HCT116 (cell line): ENCODE measurements around the gene RHOB.

Source experiments
- CEBPB ChIP-seq: IDR thresholded peaks from 2 replicates; pipeline ENCODE4 v1.6.1; 2012; ENCODE audit warnings: low read depth
- EGR1 ChIP-seq: IDR thresholded peaks from 2 replicates; pipeline ENCODE4 v1.6.1; 2012; ENCODE audit warnings: low read depth
- EZH2phosphoT487 ChIP-seq: fragments of 200-600 bp; IDR thresholded peaks from 2 replicates; pipeline ENCODE4 v1.6.1; 2018; ENCODE audit warnings: antibody characterized with exemption, borderline replicate concordance
- FOSL1 ChIP-seq: IDR thresholded peaks from 2 replicates; pipeline ENCODE4 v1.6.1; 2012; ENCODE audit warnings: low read depth
- POLR2A ChIP-seq: IDR thresholded peaks from 2 replicates; pipeline ENCODE4 v1.7.0; 2011; ENCODE audit warnings: borderline replicate concordance; ENCODE audit not compliant: insufficient read depth, insufficient read length; ENCODE audit errors: extremely low read depth
- POLR2AphosphoS5 ChIP-seq: IDR thresholded peaks from 2 replicates; pipeline ENCODE4 v1.6.1; 2011; ENCODE audit warnings: mild to moderate bottlenecking, low read depth, low read length, moderate library complexity
- RAD21 ChIP-seq: IDR thresholded peaks from 2 replicates; pipeline ENCODE4 v1.6.1; 2012; ENCODE audit warnings: low read depth, mild to moderate bottlenecking
- TF ChIP-seq, protein P1 (sequence below), 3 experiments: fragments of 200-600 bp in 1 of 3; sonication (generic) in 1 of 3; IDR thresholded peaks in 2 of 3; conservative IDR thresholded peaks in 1 of 3; 2 replicates each; pipeline ENCODE4 v1.5.1; 2012 to 2017; ENCODE audit warnings: low read depth in 2 of 3, low read length in 2 of 3, antibody characterized with exemption in 1 of 3, borderline replicate concordance in 1 of 3, control low read depth in 1 of 3, mild to moderate bottlenecking in 1 of 3, mixed read lengths in 1 of 3, mixed run types in 1 of 3, moderate library complexity in 1 of 3; ENCODE audit not compliant: insufficient read depth in 1 of 3
- TF ChIP-seq, protein P2 (sequence below): IDR thresholded peaks from 2 replicates; pipeline ENCODE4 v1.6.1; 2012; ENCODE audit warnings: low read depth

DNA sequence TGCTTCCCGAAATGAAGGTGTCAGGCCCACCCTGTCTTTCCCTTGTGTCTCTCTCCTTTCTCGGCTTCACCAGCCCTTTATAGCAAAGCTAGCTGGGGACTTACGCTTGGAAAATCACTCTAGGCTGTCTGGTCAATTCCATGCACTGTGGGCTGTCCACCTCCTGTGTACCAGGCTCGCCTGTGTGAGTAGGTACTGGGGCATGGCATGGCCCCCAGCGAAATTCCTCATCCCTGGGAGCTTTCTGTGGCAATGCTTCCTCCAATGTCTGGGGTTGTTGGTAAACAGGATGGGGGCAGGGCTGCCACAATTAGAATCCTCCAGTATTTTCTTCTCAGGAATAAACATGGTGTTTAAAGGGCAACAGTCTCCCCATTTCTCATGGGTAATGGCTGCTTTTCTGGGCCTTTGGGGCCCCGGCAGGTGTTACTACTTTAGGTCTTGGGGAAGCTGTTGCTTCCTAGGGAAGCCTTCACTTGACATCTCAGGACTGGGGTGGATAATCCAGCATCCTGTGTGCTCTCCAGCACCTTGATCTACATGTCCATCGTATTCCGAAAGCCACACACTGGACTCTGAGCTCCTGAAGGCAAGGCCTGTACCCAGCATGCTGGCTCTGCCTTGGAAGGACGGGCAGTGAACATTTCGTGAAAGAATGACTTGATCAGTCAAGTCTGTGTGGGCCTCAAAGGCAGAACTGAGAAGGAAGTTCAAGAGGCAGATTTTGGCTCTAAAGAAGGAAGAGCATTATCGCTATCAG lies 21.1 kb downstream of the RHOB start:
- TF ChIP-seq POLR2A = no peak
- TF ChIP-seq EGR1 = no peak
- no peak for TF ChIP-seq RAD21
- TF ChIP-seq, protein P1, sequence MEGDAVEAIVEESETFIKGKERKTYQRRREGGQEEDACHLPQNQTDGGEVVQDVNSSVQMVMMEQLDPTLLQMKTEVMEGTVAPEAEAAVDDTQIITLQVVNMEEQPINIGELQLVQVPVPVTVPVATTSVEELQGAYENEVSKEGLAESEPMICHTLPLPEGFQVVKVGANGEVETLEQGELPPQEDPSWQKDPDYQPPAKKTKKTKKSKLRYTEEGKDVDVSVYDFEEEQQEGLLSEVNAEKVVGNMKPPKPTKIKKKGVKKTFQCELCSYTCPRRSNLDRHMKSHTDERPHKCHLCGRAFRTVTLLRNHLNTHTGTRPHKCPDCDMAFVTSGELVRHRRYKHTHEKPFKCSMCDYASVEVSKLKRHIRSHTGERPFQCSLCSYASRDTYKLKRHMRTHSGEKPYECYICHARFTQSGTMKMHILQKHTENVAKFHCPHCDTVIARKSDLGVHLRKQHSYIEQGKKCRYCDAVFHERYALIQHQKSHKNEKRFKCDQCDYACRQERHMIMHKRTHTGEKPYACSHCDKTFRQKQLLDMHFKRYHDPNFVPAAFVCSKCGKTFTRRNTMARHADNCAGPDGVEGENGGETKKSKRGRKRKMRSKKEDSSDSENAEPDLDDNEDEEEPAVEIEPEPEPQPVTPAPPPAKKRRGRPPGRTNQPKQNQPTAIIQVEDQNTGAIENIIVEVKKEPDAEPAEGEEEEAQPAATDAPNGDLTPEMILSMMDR (IDR thresholded peaks at IDR 0.05 in 2 of 3, conservative IDR thresholded peaks at IDR 0.05 in 1 of 3; ENCODE audit: borderline replicate concordance in 1 of 3, insufficient read depth in 1 of 3, low read depth in 2 of 3, low read length in 2 of 3) = no peak
- no peak for TF ChIP-seq FOSL1
- no peak for TF ChIP-seq EZH2phosphoT487
- TF ChIP-seq CEBPB = no peak
- TF ChIP-seq, protein P2, sequence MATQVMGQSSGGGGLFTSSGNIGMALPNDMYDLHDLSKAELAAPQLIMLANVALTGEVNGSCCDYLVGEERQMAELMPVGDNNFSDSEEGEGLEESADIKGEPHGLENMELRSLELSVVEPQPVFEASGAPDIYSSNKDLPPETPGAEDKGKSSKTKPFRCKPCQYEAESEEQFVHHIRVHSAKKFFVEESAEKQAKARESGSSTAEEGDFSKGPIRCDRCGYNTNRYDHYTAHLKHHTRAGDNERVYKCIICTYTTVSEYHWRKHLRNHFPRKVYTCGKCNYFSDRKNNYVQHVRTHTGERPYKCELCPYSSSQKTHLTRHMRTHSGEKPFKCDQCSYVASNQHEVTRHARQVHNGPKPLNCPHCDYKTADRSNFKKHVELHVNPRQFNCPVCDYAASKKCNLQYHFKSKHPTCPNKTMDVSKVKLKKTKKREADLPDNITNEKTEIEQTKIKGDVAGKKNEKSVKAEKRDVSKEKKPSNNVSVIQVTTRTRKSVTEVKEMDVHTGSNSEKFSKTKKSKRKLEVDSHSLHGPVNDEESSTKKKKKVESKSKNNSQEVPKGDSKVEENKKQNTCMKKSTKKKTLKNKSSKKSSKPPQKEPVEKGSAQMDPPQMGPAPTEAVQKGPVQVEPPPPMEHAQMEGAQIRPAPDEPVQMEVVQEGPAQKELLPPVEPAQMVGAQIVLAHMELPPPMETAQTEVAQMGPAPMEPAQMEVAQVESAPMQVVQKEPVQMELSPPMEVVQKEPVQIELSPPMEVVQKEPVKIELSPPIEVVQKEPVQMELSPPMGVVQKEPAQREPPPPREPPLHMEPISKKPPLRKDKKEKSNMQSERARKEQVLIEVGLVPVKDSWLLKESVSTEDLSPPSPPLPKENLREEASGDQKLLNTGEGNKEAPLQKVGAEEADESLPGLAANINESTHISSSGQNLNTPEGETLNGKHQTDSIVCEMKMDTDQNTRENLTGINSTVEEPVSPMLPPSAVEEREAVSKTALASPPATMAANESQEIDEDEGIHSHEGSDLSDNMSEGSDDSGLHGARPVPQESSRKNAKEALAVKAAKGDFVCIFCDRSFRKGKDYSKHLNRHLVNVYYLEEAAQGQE = no peak
- no peak for TF ChIP-seq POLR2AphosphoS5
